ENCODE data around the gene SLC17A3. TPM values are rescaled to one million over a fixed set of nuclear protein-coding genes. Genes with fewer than 3 reads are reported as not detected.
A peak's percentile ranks its signal among the peaks of the same experiment; 100 is the strongest.

Gene SLC17A3
- total RNA-seq, 1 donor from 2014 or later: not detected

GRCh38 chr6:25889877-25890853 lies 16.1 kb upstream of the SLC17A3 start:
- Histone ChIP-seq H3K4me1 (no peaks in the 10 kb centered on the region), H3K27ac (no peak overlapping the region), H3K9me3 (no peaks in the 10 kb centered on the region), H3K36me3 (no peaks in the 10 kb centered on the region), H3K4me3 (no peak overlapping the region), H3K27me3 (no peaks in the 10 kb centered on the region)
- TF ChIP-seq, protein P1, sequence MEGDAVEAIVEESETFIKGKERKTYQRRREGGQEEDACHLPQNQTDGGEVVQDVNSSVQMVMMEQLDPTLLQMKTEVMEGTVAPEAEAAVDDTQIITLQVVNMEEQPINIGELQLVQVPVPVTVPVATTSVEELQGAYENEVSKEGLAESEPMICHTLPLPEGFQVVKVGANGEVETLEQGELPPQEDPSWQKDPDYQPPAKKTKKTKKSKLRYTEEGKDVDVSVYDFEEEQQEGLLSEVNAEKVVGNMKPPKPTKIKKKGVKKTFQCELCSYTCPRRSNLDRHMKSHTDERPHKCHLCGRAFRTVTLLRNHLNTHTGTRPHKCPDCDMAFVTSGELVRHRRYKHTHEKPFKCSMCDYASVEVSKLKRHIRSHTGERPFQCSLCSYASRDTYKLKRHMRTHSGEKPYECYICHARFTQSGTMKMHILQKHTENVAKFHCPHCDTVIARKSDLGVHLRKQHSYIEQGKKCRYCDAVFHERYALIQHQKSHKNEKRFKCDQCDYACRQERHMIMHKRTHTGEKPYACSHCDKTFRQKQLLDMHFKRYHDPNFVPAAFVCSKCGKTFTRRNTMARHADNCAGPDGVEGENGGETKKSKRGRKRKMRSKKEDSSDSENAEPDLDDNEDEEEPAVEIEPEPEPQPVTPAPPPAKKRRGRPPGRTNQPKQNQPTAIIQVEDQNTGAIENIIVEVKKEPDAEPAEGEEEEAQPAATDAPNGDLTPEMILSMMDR (IDR thresholded peaks at IDR 0.05): peak in 2 of 3 experiments; percentile 55 to 59
- intact Hi-C loops (cut with DNase I): loop anchor here (2.0 kb wide), 1 partner anchor 101 kb away; no protein-coding TSS in a partner anchor
- no peak for DNase-seq (ENCODE audit: low spot score in 2 of 2)

- no peak for DNase-seq (ENCODE audit: low spot score in 2 of 2)
- TF ChIP-seq, protein P1 (IDR thresholded peaks at IDR 0.05): no peak
- Histone ChIP-seq H3K4me3 (no peak overlapping the region), H3K9me3 (no peaks in the 10 kb centered on the region), H3K4me1 (no peaks in the 10 kb centered on the region), H3K36me3 (no peaks in the 10 kb centered on the region), H3K27ac (no peak overlapping the region), H3K27me3 (no peaks in the 10 kb centered on the region)
- intact Hi-C loops (cut with DNase I): no loop called here
Observed at GRCh38 chr6:25888626-25889025, 14.6 kb upstream of the SLC17A3 start.

DNA sequence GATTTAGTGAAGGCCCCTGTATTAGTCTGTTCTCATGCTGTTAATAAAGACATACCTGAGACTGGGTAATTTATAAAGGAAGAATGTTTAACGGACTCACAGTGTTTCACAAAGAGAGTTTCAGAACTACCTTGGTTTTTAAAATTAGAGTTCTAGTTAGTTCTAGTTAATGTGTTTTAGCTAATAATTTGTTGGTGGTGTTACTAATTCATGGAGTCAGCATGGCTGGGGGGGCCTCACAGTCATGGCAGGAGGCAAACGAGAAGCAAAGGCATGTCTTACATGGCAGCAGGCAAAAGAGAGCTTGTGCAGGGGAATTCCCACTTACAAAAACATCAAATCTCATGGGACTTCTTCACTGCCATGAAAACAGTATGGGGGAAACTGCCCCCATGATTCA lies 12.0 kb upstream of the SLC17A3 start:
- Histone ChIP-seq H3K9me3 (no peaks in the 10 kb centered on the region), H3K27ac (no peak overlapping the region), H3K27me3 (no peaks in the 10 kb centered on the region), H3K36me3 (no peaks in the 10 kb centered on the region), H3K4me1 (no peaks in the 10 kb centered on the region), H3K4me3 (no peak overlapping the region)
- TF ChIP-seq, protein P1 (IDR thresholded peaks at IDR 0.05): no peak
- no peak for DNase-seq (ENCODE audit: low spot score in 2 of 2)
- intact Hi-C loops (cut with DNase I): no loop called here

DNA sequence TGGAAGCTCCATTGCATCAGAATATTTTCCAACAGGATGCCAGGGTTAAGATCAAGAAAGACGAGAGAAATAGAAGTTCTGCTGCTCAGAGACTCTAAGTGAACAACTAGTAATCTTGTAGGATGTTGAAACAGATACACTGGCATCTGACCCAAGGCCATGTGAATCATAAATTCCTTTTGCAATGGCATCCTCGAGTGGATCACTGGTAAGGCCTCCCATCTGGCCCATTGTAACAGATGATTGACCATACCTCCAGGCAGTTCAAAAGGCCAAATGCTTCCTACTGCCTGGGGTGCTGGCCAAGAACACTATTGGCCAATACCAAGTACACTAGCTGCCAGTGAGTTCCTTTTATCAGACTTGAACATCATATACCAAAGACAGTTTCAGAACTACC lies 9.9 kb upstream of the SLC17A3 start:
- no peak overlapping the region for H3K27ac ChIP-seq
- H3K27me3 ChIP-seq: no peaks in the 10 kb centered on the region
- no peak overlapping the region for H3K4me3 ChIP-seq
- intact Hi-C loops (cut with DNase I): no loop called here
- H3K9me3 ChIP-seq: no peaks in the 10 kb centered on the region
- TF ChIP-seq, protein P1 (IDR thresholded peaks at IDR 0.05): no peak
- DNase-seq (ENCODE audit: low spot score in 2 of 2): no peak
- H3K4me1 ChIP-seq: no peaks in the 10 kb centered on the region
- no peaks in the 10 kb centered on the region for H3K36me3 ChIP-seq

GRCh38 chr6:25883536-25883935 lies 9.5 kb upstream of the SLC17A3 start:
- Histone ChIP-seq H3K9me3 (no peaks in the 10 kb centered on the region), H3K27me3 (no peaks in the 10 kb centered on the region), H3K27ac (no peak overlapping the region), H3K4me3 (no peak overlapping the region), H3K4me1 (no peaks in the 10 kb centered on the region), H3K36me3 (no peaks in the 10 kb centered on the region)
- TF ChIP-seq, protein P1 (IDR thresholded peaks at IDR 0.05): no peak
- intact Hi-C loops (cut with DNase I): no loop called here
- no peak for DNase-seq (ENCODE audit: low spot score in 2 of 2)
